CD4-positive, alpha-beta T cell treated with Interferon gamma for 1 hour (primary cell): ENCODE data around the gene GANAB.
"Not testable (repeated sequence)": the region's sequence is repeated elsewhere in the genome, so short reads cannot be mapped to it uniquely, and the experiment has no call there.

Source experiments
- DNase-seq: peaks from one replicate; pipeline ENCODE4 v3.0.0-alpha.2; 2020

Gene GANAB

DNA sequence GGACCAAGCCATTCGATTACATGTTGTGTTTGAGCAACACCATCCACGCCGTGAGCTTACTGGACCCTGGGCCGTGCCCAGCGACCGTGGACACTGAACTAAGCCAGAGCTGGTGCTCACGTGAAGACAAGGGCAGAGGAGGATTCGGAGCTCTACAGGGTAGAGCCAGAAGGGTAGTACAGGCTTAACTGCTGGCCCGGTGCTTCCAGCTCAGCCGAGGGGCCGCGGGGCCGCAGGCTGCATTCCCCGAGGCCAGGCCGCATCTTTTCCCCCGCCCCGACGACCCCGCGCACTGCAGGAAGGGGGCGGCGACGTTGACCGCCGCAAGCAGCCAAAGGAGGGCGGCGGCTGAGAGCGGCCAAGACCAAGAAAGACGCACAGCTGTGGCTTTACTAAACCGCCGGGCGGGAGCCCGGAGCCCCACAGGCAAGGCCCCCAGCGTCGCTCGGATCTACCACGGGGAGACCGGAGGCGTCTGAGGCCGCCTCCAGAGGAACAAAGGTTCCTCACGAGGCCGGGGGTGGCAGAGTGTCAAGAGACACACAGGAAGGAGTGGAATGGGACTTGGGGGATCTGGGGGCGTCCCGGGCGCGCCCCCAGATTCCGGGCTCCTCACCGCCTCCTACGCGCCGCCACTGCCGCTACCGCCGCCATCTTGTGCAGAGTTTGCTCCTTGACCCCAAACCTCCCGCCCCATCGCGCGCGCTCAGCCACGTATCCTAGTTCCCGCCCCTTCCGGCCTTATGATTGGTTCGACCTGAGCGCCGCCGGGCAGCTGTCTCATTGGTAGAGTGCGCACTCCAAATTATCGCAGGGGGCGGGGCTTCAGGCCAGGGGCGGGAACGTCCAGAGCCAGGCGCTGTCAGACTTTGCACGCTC is at the start of gene GANAB:
Gene GANAB (minus strand): TSS at position 668 of the 879 bp plus-strand sequence. CDS start 14 bp downstream, at position 654.
- peak; percentile 98 for DNase-seq

GRCh38 chr11:62694455-62695167 is 48.2 kb upstream of the GANAB start:
- DNase-seq, result peak; percentile 74

- not testable (repeated sequence) for DNase-seq
Measured at GRCh38 chr11:62693624-62694023, 47.2 kb upstream of the GANAB start.

- DNase-seq, result no peak
Measured at GRCh38 chr11:62689421-62690183, 43.2 kb upstream of the GANAB start, which contains the start of gene LRRN4CL. Gene LRRN4CL (minus strand): TSS chr11:62689530. CDS start chr11:62688508, 1,022 bp downstream.

DNA sequence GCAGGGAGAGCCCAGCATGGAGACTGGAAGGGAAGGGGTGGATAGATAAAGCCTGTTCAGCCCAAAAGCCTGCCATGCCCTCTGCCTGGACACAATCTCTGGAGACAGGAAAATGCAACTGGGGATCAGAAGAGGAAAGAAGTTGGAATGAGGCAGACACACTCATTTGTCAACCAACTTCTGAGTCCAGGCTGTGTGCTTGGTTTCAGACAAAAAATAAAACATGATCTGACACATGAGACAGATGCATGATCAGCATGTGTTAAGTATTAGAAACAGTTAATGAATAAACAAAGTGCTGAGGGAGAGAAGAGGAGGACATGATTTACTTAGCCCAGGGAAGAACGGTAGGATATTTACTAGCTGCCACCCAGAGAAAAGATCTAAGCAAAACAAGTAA is 42.1 kb upstream of the GANAB start:
- no peak for DNase-seq

- no peak for DNase-seq
Measured at GRCh38 chr11:62687508-62688396, 41.3 kb upstream of the GANAB start.

DNA sequence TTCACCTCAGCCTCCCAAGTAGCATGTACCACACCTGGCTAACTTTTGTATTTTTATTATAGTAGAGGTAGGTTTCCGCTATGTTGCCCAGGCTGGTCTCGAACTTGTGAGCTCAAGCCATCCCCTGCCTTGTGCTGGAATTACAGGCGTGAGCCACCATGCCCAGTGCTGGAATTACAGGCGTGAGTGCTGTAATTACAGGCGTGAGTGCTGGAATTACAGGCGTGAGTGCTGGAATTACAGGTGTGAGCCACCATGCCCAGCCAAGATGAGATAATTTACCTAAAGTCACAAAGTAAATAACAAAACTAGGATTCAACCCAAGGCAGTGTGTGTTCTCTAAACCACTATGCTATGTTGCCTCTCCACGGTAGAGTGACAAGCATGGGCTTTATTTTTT is 36.1 kb upstream of the GANAB start:
- DNase-seq, result no peak

- DNase-seq, result peak; percentile 29
Measured at GRCh38 chr11:62680825-62681240, 34.4 kb upstream of the GANAB start.

GRCh38 chr11:62678770-62679696 is 32.6 kb upstream of the GANAB start, which contains the start of gene UBXN1:
Gene UBXN1 (minus strand): TSS chr11:62679073. CDS start chr11:62678923, 150 bp downstream.
- peak; percentile 83 for DNase-seq

DNA sequence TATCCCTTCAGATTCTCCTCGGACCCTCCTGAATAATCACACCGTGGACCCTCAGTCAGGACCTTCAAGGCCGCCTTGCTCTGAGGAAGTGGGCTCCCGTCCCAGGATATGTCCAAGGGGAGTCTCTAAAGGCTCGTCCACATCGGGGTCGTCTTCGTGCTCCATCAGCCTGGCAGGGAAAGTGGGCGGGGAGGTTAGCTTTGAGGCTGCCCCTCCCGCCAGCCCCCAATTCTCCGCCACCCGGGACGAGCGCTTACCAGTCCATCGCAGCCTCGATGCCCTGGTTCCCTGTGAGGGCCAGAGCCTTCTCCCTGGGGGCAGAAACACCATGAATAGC is 32.0 kb upstream of the GANAB start:
- DNase-seq, result no peak

DNA sequence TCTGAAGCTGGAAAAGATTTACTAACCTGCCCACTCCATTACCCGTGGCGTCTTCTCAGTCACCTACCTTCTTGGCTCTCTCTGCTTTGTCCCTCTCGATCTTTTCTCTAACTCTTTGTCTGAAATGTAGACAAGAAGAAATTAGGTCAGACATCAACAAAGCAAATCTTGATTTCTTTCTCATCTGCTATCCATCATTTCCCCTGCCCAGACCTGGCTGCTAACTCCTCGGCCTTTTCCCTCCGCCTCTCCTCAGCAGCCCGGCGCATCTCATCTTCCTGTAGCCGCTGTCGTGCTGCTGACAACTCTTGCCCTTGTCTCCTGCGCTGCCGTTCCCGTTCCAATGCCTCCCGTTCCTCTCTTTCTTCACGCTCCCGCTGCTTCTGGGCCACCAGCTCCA is 31.3 kb upstream of the GANAB start:
- DNase-seq, result no peak

DNA sequence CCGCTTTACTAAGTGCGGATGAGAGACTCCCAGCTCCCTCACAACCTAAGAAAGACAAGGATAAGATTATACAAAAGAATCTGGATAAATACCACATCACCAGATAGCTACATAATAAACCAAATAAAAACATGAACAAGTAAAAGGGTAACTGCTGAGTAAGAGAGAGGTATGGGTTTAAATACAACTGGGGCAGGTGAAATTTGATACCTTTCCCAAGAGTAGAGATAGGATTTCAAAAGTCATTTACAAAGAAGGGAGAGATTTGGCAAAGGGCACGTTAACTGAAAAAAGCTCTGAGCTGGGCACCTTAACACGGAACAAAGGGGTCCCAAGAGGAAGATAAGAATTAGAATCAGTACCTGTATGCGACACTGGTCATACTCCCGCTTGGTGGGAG is 30.7 kb upstream of the GANAB start:
- no peak for DNase-seq

DNA sequence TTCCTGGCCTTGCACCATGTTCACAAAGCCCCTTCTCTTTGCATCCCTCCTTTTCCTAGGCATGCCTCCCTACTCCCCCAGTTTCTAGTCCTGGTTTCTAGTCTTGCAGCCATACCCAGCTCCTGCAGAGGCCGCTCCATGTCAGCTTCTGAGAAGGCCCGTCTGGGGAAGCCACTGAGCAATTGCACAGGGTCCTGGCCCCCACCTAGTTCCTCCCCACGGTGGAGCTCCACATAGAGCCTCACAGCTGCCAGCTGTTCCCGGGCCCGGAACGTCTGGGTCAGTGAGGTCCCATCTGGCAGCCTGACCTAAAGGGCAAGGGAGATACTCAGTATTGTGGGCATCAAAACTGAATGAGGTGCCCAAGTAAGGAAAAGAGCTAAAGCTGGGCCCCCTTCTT is 30.3 kb upstream of the GANAB start:
- no peak for DNase-seq

- DNase-seq, result not testable (repeated sequence)
Measured at GRCh38 chr11:62675415-62675814, 29.0 kb upstream of the GANAB start.

DNA sequence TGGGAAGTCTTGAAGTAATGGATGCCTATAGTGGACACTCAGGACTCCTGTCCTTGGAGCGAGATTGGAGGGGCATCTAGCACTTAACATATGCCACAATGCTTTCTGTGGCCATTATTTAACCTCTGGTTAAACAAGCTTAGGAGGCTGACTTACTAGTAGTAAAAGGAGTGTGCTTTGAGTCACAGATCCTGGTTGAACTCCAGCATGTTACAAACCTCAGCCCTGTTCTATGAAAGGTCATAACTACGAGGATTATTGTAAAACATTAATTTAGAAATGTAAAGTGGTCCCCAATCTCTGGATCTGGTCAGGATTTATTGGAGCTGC is 26.7 kb upstream of the GANAB start:
- DNase-seq, result no peak

- peak; percentile 72 for DNase-seq
Measured at GRCh38 chr11:62671608-62672389, 25.4 kb upstream of the GANAB start, which contains the start of the genes LBHD1 and UQCC3. Gene LBHD1 (minus strand): TSS chr11:62672267. CDS start chr11:62670031, 2,236 bp downstream. Gene UQCC3 (plus strand): TSS chr11:62671673. CDS start chr11:62671746, 73 bp downstream.

GRCh38 chr11:62671236-62671607 is 24.8 kb upstream of the GANAB start:
- DNase-seq, result no peak

DNA sequence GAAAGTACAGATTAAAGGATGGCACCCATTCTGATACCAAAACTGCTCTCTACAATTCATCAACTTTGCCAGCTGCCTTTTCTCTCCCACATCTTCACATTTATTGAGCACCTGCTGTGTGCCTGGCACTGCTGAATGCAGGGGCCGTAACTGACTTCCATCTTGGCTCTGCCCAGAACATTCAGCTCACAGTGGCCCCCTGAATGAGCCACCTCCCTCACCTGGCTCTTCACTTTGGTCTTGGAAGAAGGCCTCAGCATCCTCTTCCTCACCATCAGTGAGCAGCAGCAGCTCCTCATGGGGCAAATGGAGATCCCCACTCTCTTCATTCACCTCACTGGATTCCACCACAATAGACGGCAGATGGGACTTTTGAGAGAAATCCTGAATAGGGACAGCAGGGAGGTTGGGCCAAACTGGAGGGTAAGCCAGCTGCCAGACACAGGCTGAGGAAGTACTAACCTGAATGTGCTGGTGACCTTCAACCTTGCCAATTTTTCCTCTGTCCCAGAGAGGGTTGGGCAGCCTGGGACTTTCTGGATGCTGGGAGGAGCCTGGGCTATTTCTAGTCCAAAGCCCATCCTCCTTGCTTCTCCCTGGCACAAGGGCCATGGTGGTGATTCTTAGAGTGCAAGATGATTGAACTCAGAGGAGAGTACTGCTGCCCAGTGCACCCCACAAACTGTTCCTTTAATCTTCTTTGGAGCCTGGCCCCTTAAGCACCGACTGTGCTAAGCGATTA is 23.2 kb upstream of the GANAB start:
- DNase-seq, result no peak

- DNase-seq, result no peak
Measured at GRCh38 chr11:62667460-62667859, 21.0 kb upstream of the GANAB start.
